Putamen (tissue), 1 donor: ENCODE results near the gene SLC29A3.

Experiments
- DNase-seq: peaks from one replicate; pipeline ENCODE4 v3.0.0-alpha.2; 2016; ENCODE audit warnings: low spot score

Gene SLC29A3

GRCh38 chr10:71321386-71321785, 2.3 kb downstream of the SLC29A3 start:
- no peak for DNase-seq

- DNase-seq = no peak
Observed at GRCh38 chr10:71323407-71323806, 4.3 kb downstream of the SLC29A3 start.

DNA sequence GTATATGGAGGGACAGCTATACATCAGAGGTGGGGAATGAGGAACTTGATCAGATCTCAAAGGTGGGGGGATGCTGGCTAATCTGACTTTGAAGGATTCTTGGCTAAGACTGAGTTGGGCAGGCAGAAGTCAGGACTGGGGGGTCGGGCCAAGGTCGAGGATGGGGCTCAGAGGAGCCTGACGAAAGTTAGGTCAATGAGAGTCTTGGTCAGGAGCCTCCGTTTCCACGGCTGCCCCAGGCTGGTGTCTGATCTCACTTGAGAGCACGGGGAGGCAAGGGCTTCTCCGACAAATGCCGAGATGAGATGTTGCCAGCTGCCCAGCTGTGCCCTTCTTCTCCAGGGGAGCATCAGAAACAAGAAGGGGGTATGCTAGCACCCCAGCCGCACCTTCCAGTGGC, 5.7 kb downstream of the SLC29A3 start:
- DNase-seq = no peak

- no peak for DNase-seq
Observed at GRCh38 chr10:71325267-71325666, 6.2 kb downstream of the SLC29A3 start.

- DNase-seq = no peak
Observed at GRCh38 chr10:71326464-71326881, 7.4 kb downstream of the SLC29A3 start.

GRCh38 chr10:71330789-71331404, 11.8 kb downstream of the SLC29A3 start:
- DNase-seq = no peak

- DNase-seq = no peak
Observed at GRCh38 chr10:71331736-71332135, 12.7 kb downstream of the SLC29A3 start.

- no peak for DNase-seq
Observed at GRCh38 chr10:71332466-71332865, 13.4 kb downstream of the SLC29A3 start.

GRCh38 chr10:71333129-71333887, 14.2 kb downstream of the SLC29A3 start:
- no peak for DNase-seq

DNA sequence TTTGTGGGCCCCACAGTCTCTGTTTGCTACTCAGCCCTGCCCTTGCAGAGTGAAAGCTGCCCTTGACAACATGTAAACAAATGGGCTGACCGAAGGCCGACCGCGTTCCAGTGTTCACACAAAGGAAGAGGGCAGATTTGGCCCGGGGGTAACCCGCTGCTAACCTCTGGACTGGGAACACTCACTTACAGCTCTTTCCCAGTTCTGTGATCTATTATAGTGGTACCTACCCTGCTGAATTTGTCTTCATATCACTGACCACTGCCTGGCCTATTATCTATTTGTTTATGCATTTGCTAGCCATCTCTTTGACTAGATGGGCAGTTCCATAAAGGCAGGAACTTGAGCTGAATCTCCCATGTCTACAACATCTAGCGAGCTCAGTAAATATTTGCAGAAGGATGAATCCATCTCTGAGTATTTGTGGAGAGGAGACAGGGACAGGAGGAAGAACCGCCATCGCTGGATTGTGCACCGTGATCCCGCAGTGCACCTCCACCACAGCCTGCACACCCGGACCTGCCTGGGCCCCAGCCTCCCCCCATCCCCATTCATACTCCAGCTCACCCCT, 15.2 kb downstream of the SLC29A3 start:
- DNase-seq = no peak

DNA sequence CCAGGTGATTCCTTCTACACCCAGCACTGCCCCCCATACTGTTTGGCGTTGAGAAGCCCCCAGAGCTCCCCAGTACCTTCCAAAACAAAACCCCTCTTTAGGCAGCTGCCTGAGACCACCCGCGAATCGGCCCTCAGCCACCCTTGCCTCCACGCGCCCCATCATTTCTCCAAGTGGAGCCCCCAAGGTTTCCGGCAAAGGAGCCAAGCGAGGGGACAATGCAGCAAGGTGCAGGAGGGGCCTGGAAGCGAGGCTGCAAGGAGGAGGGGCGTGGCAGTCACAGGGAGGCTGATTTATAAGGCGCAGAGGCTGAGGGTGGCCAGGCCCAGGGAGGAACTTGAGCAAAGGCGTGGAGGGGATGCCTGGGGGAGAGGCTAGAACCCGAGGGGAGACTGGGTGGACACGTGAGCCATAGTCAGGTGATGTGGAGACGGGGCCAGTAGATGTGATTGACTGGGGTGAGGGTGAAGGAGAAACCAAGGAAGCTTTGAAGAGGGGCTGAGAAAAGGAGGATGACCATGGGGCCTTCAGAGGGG, 16.2 kb downstream of the SLC29A3 start:
- DNase-seq = no peak

DNA sequence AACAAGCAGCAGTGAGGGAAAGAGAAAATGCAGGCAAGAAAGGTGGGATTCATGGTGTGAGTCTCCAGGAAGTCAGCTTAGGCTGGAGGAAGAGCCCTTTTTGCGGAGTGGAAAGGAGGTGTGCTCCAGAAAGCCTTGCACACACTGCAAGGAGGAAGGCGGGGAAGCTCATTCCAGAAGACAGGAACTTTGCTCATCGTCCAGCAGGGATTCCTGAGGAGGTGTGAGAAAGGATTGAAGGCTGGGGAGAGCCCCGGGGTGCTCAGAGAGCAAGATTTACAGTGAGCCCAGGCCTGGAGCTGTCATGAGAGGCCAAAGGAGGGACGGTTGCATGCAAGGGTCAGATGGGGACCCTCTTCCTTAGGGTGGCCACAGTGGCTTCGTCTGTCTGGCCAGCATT, 17.6 kb downstream of the SLC29A3 start:
- no peak for DNase-seq

GRCh38 chr10:71337219-71337701, 18.2 kb downstream of the SLC29A3 start:
- DNase-seq = no peak

DNA sequence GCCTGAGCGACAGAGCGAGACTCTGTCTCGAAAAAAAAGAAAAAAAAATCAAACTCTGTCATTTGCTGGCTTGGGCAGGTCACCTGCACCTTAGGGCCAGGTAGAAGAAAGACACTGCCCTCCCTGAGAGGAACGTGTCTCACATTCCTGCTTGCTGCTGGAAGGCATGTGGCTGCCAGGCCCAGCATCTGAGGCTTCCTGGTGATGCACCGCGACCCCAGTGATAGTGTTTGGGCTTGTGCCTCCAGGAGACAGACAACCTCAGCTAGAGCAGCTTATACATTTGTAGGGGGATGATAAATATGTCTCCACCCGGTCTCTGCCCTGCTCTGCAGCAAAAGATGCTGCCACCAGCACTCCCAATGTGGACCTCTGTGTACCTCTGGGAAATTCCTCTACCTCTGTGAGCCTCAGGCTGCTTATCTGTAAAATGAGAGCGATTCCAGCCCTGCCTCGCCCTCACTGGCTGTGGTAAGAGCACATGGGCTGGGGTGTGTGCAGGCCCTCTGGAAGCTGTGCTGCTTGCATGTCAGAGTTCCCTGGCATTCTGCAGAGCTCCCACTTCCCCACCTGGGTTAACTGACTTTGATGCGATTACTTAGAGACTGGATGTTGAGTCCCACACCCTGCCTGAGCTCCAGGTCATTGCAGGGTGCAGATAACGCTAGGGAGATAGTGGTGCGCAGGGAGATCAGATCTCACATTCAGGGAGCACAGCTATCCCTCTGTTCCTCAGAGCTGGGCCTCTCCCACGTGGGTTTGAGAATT, 19.9 kb downstream of the SLC29A3 start:
- no peak for DNase-seq

DNA sequence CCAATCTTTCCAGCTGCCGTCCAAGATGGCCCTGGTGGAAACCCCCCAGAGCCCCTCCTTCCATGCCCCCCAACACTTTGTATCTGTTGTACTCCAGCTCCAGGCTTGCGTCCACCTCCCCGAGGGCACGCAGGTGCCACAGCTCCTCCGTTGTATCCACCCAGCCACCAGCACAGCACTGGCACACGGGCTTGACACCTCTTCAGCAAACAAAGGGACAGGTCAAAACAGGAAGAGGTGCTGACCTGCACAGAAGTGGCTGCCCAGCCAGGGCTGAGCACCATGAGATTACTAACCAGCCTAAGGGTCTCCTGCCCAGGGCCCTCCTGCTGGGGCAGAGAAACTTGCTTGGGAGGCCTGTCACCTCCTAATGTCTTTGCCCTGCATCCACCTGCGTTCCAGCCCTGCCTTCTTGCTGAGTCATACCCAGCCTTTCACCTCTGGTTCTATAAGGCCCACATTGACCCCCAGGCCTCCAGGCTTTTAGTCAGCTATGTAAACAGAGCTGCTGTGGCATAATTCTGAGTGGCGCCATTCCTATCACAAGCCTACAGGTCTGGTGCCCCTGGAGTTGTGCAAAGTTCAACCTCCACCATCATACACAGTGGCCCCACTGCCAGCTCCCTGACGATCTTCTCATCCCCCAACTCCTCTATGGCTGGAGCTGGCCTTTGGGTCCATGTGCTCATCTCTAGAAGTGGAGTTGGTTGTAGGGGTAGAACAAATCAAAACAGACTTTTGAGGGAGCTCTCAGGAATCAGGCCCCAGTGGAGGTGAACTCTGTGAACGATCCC, 20.9 kb downstream of the SLC29A3 start:
- no peak for DNase-seq

GRCh38 chr10:71342573-71343391, 23.7 kb downstream of the SLC29A3 start:
- no peak for DNase-seq

- no peak for DNase-seq
Observed at GRCh38 chr10:71343392-71343773, 24.3 kb downstream of the SLC29A3 start.

DNA sequence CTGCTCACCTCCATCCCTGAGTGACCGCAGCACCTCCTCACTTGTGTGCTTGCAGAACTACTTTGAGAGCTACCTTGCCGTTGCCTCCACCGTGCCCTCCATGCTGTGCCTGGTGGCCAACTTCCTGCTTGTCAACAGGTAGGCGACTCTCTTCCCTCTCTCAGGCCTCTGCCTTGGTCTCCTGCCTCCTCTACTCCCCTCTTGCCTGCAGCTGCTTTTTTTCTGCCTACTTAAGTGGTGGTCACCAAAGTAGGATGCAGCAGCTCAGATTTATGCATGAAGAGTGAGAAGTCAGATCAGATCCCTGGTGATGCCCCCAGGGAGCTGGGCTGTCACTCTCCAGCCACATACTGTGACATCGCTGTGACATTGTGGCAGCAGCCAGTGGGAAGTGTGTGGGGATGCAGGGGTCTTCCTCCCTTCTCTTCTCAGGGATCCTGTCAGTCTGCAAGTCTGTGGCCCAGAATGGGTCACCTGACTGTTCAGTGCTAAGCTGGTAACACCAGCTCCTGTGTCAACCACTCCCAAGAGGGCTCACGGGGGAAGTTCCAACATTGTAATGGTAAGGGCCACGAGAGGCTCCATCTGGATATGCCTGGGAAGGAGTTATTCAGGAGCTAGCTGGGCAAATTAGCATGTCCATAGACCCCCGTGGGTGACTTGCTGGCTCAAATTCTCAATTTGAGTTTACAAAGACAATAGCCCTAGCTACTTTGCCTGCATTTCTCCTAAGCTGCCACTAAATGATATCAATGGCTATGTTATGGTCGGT, 25.3 kb downstream of the SLC29A3 start:
- no peak for DNase-seq

DNA sequence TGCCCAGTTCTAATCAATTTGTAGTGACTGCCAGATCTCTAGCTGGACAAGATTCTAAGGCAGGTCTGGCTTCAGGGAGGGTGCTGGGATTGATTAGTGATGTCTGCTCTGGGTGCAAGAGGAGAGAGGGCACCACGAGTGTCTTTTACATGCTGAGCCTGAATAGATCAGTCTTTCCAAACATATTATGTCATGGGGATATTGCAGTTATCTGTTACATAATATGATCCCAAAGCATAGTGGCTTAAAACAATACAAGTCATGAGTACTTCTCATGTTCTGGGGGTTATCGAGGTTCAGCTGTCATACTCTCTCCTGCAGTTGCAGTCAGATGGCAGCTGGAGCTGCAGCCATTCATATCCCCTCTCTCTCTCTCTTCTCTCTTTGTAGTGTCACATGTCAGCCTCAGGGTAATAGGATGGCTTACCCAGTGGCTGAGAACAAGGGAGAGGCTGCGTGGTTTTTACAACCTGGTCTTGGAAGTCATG, 26.0 kb downstream of the SLC29A3 start:
- DNase-seq = no peak

DNA sequence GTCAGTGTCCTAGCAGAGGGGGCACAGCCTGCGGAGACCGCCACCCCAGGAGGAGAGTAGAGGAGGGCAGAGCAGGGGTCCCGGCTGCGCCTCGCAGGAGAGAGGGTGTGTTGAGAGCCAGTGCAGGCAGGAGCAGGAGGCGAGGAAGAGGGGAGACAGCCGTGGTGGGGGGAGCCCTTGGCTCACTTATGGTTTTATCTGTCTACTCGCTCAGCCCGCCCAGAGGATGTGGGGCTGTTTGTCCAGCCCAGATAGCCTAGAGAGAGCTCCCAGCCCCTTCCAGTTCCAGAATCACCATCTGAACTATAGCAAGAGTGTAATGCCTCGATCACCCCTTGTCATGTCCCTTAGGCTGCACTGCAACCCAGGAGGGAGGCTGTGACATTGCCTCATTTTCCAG, 26.6 kb downstream of the SLC29A3 start:
- no peak for DNase-seq
